Activated CD8-positive, alpha-beta T cell treated with anti-CD3 and anti-CD28 coated beads for 36 hours (primary cell): ENCODE data around the gene CAPG. TPM values are rescaled to one million over a fixed set of nuclear protein-coding genes. Genes with fewer than 3 reads are reported as not detected.

Experiments
- ATAC-seq: fragments of 200-7000 bp; cut with Tn5 transposase; one replicate; pipeline ENCODE4 v1.10.0; 2021; ENCODE audit warnings: mild to moderate bottlenecking, moderate library complexity
- CTCF ChIA-PET: fragments of 350-600 bp; sonication (Branson Sonifier 250); formaldehyde crosslinking; loops from one replicate; lab custom pipeline; 2021; ENCODE audit warnings: antibody characterized with exemption; lab: Charles Lee
- POLR2A ChIA-PET: fragments of 350-600 bp; sonication (Branson Sonifier 250); formaldehyde crosslinking; loops from one replicate; lab custom pipeline; 2021; ENCODE audit warnings: antibody characterized with exemption; lab: Charles Lee
- DNase-seq: peaks from one replicate; pipeline ENCODE4 v3.0.0-alpha.2; 2020
- H3K27ac Mint-ChIP-seq: one replicate; pipeline ENCODE4 v1.8.0; 2021; ENCODE audit warnings: mild to moderate bottlenecking, mixed read lengths
- H3K27me3 Mint-ChIP-seq: one replicate; pipeline ENCODE4 v1.8.0; 2021; ENCODE audit warnings: mixed read lengths
- H3K36me3 Mint-ChIP-seq: one replicate; pipeline ENCODE4 v1.8.0; 2021; ENCODE audit warnings: low read depth, mixed read lengths
- H3K4me1 Mint-ChIP-seq: one replicate; pipeline ENCODE4 v1.8.0; 2021; ENCODE audit warnings: low read depth, mixed read lengths
- H3K4me3 Mint-ChIP-seq: one replicate; pipeline ENCODE4 v1.8.0; 2021; ENCODE audit warnings: mild to moderate bottlenecking, moderate library complexity, mixed read lengths
- H3K9me3 Mint-ChIP-seq: one replicate; pipeline ENCODE4 v1.8.0; 2021; ENCODE audit warnings: mixed read lengths
- CTCF ChIP-seq: fragments of 200-600 bp; IDR thresholded peaks from one replicate; pipeline ENCODE4 v1.8.0; 2022; ENCODE audit warnings: antibody characterized with exemption, mild to moderate bottlenecking
- intact Hi-C: fragments of 100-400 bp; cut with micrococcal nuclease; formaldehyde crosslinking; loops from one replicate; pipeline ENCODE4 v1.10.0; 2022
- total RNA-seq, 2 experiments: library from RNA; stranded (reverse); gene quantifications; one replicate each; pipeline ENCODE4 v1.2.3, GENCODE V29; 2021

Gene CAPG
- total RNA-seq, 2 experiments from 2014 or later, result 18.7 to 19.3 TPM

- ATAC-seq, result no peak
- no peaks in the 10 kb centered on the region for H3K9me3 Mint-ChIP-seq
- H3K27ac Mint-ChIP-seq, result peak overlapping the region; percentile 93
- ChIA-PET CTCF (interaction anchor here (1.1 to 2.6 kb wide), 6 partner anchors 18 to 198 kb away, joined by 3 to 17 read pairs (median 6); partner anchors contain the start of gene MAT2A), POLR2A (interaction anchor here (1.0 to 24.1 kb wide), 7 partner anchors 10 to 138 kb away, joined by 3 to 382 read pairs (median 5); partner anchors contain the start of genes MAT2A, TGOLN2 and VAMP8)
- H3K4me1 Mint-ChIP-seq, result peaks cover 33% of the 10 kb centered on the region
- no peaks in the 10 kb centered on the region for H3K36me3 Mint-ChIP-seq
- no peaks in the 10 kb centered on the region for H3K27me3 Mint-ChIP-seq
- DNase-seq, result no peak
- peak overlapping the region; percentile 73 for H3K4me3 Mint-ChIP-seq
- no peak for TF ChIP-seq CTCF
- intact Hi-C loops, result no loop called here
Observed at GRCh38 chr2:85439025-85439472, 28.9 kb upstream of the CAPG start.

- peak; percentile 5 for ATAC-seq
- Mint-ChIP-seq H3K27ac (peak overlapping the region; percentile 93), H3K9me3 (no peaks in the 10 kb centered on the region), H3K27me3 (no peaks in the 10 kb centered on the region), H3K36me3 (no peaks in the 10 kb centered on the region), H3K4me1 (peaks cover 33% of the 10 kb centered on the region), H3K4me3 (peak overlapping the region; percentile 78)
- POLR2A ChIA-PET, result interaction anchor here (0.7 to 24.1 kb wide), 13 partner anchors 8 to 174 kb away, joined by 3 to 382 read pairs (median 4); partner anchors contain the start of genes C2orf68, MAT2A, RETSAT and TGOLN2
- TF ChIP-seq CTCF, result no peak
- CTCF ChIA-PET, result interaction anchor here (0.9 to 2.6 kb wide), 8 partner anchors 17 to 199 kb away, joined by 3 to 17 read pairs (median 4); partner anchors contain the start of genes GGCX and MAT2A
- intact Hi-C loops, result no loop called here
- no peak for DNase-seq
Observed at GRCh38 chr2:85438201-85439024, 28.2 kb upstream of the CAPG start.

- Mint-ChIP-seq H3K27ac (peak overlapping the region; percentile 93), H3K27me3 (no peaks in the 10 kb centered on the region), H3K36me3 (no peaks in the 10 kb centered on the region), H3K9me3 (no peaks in the 10 kb centered on the region), H3K4me3 (peak overlapping the region; percentile 78), H3K4me1 (peaks cover 30% of the 10 kb centered on the region)
- no peak for TF ChIP-seq CTCF
- DNase-seq (peak; percentile 83), ATAC-seq (peak; percentile 79)
- CTCF ChIA-PET, result interaction anchor here (0.9 to 2.6 kb wide), 8 partner anchors 16 to 200 kb away, joined by 3 to 17 read pairs (median 4); partner anchors contain the start of genes GGCX and MAT2A
- POLR2A ChIA-PET, result interaction anchor here (0.7 to 24.1 kb wide), 14 partner anchors 8 to 181 kb away, joined by 3 to 382 read pairs (median 4); partner anchors contain the start of genes C2orf68, MAT2A, RETSAT and TGOLN2
- intact Hi-C loops, result no loop called here
Observed at GRCh38 chr2:85437488-85438200, 27.5 kb upstream of the CAPG start.

GRCh38 chr2:85436836-85437487 lies 26.8 kb upstream of the CAPG start:
- Mint-ChIP-seq H3K36me3 (no peaks in the 10 kb centered on the region), H3K9me3 (no peaks in the 10 kb centered on the region), H3K4me3 (peak overlapping the region; percentile 63), H3K4me1 (peaks cover 30% of the 10 kb centered on the region), H3K27ac (peak overlapping the region; percentile 82), H3K27me3 (no peaks in the 10 kb centered on the region)
- no peak for DNase-seq
- CTCF ChIA-PET, result interaction anchor here (1.1 to 2.6 kb wide), 5 partner anchors 17 to 200 kb away, joined by 3 to 17 read pairs (median 5); no protein-coding TSS in a partner anchor
- POLR2A ChIA-PET, result interaction anchor here (0.8 to 24.1 kb wide), 9 partner anchors 8 to 182 kb away, joined by 3 to 382 read pairs (median 4); partner anchors contain the start of genes C2orf68, MAT2A and TGOLN2
- no peak for ATAC-seq
- no peak for TF ChIP-seq CTCF
- intact Hi-C loops, result no loop called here
